ENCODE measurements around the gene DMC1. TPM values are rescaled to one million over a fixed set of nuclear protein-coding genes. Genes with fewer than 3 reads are reported as not detected.

Gene DMC1
- total and polyA plus RNA-seq, 8 donors = 1.6 to 5.8 (median 4.1) TPM

DNA sequence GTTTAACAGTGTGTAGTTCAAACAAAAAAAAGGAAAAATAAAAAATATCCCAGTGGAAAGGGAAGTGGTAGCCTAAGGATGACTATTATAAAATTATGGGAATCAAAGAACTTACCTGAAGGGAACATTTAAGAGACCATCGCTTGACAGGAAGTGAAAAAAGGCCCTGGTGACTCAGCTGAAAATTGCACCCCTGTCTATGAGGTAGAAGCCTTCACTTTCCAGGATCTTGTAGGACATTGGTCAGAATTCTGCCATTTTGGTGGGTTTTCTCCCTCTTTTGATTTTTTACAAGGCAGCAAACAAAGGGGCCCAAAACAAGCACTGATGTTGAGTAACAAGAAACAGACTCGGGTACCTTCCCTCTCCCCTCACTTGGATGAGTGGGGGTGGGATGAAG is 79.5 kb downstream of the DMC1 start:
- Histone ChIP-seq H3K4me1 (peaks cover 0 to 38% of the 10 kb centered on the region in 2 donors), H3K27ac (peak overlapping the region; percentile 21 to 27), H3K36me3 (peaks cover 5 to 100% of the 10 kb centered on the region in 2 donors), H3K9me3 (no peaks in the 10 kb centered on the region), H3K4me3 (no peak overlapping the region), H3K27me3 (no peaks in the 10 kb centered on the region)
- TF ChIP-seq, protein P1, sequence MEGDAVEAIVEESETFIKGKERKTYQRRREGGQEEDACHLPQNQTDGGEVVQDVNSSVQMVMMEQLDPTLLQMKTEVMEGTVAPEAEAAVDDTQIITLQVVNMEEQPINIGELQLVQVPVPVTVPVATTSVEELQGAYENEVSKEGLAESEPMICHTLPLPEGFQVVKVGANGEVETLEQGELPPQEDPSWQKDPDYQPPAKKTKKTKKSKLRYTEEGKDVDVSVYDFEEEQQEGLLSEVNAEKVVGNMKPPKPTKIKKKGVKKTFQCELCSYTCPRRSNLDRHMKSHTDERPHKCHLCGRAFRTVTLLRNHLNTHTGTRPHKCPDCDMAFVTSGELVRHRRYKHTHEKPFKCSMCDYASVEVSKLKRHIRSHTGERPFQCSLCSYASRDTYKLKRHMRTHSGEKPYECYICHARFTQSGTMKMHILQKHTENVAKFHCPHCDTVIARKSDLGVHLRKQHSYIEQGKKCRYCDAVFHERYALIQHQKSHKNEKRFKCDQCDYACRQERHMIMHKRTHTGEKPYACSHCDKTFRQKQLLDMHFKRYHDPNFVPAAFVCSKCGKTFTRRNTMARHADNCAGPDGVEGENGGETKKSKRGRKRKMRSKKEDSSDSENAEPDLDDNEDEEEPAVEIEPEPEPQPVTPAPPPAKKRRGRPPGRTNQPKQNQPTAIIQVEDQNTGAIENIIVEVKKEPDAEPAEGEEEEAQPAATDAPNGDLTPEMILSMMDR (IDR thresholded peaks at IDR 0.05) = no peak
- DNase-seq = no peak
- ATAC-seq = no peak
- intact Hi-C loops (cut with DNase I) = no loop called here

GRCh38 chr22:38489561-38490145 is 80.3 kb downstream of the DMC1 start:
- Histone ChIP-seq H3K4me3 (no peak overlapping the region), H3K36me3 (peaks cover 5 to 100% of the 10 kb centered on the region in 2 donors), H3K9me3 (no peaks in the 10 kb centered on the region), H3K27me3 (no peaks in the 10 kb centered on the region), H3K4me1 (peaks cover 0 to 36% of the 10 kb centered on the region in 2 donors), H3K27ac (no peak overlapping the region)
- ATAC-seq (peak; percentile 15), DNase-seq (no peak)
- intact Hi-C loops (cut with DNase I) = no loop called here
- TF ChIP-seq, protein P1 (IDR thresholded peaks at IDR 0.05) = no peak

DNA sequence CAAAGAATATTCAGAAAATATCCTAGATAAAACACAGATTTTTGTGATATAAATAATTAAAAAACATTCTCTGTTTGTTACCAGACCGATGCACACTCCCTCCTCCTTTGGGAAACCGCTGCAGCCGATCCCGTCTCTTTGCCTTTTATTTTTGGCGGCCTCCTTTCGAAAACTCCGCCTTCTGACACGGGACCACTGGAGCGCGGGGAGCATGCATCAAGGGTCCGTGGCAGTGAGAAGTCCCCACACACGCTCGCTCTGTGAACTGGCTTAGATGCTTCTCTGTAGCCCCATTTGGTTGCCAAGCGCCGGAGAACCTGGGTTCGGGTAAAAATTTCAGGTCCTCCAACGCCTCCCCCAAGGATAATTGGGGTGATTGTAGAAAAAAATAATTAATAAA is 80.8 kb downstream of the DMC1 start:
- TF ChIP-seq, protein P1 (IDR thresholded peaks at IDR 0.05) = no peak
- peaks cover 5 to 100% of the 10 kb centered on the region in 2 donors for H3K36me3 ChIP-seq
- intact Hi-C loops (cut with DNase I) = no loop called here
- H3K4me1 ChIP-seq = peaks cover 0 to 31% of the 10 kb centered on the region in 2 donors
- H3K27me3 ChIP-seq = no peaks in the 10 kb centered on the region
- no peak overlapping the region for H3K27ac ChIP-seq
- H3K9me3 ChIP-seq = no peaks in the 10 kb centered on the region
- DNase-seq = no peak
- ATAC-seq = no peak
- H3K4me3 ChIP-seq = no peak overlapping the region

- Histone ChIP-seq H3K27ac (no peak overlapping the region), H3K9me3 (no peaks in the 10 kb centered on the region), H3K27me3 (no peaks in the 10 kb centered on the region), H3K4me3 (no peak overlapping the region), H3K4me1 (peaks cover 0 to 28% of the 10 kb centered on the region in 2 donors), H3K36me3 (peaks cover under 1 to 100% of the 10 kb centered on the region in 2 donors)
- TF ChIP-seq, protein P1 (IDR thresholded peaks at IDR 0.05) = no peak
- no peak for DNase-seq
- ATAC-seq = no peak
- intact Hi-C loops (cut with DNase I) = no loop called here
These were observed 82.0 kb downstream of the DMC1 start for GRCh38 chr22:38487946-38488345.

- Histone ChIP-seq H3K27me3 (no peaks in the 10 kb centered on the region), H3K27ac (no peak overlapping the region)
These were observed 84.2 kb downstream of the DMC1 start for GRCh38 chr22:38485783-38486182.

More at GRCh38 chr22:38485783-38486182, 84.2 kb downstream of the DMC1 start:
- peaks cover 0 to 11% of the 10 kb centered on the region in 2 donors for H3K4me1 ChIP-seq
- intact Hi-C loops (cut with DNase I) = no loop called here
- TF ChIP-seq, protein P1 (IDR thresholded peaks at IDR 0.05) = no peak
- no peak for DNase-seq
- no peaks in the 10 kb centered on the region for H3K9me3 ChIP-seq
- H3K4me3 ChIP-seq = no peak overlapping the region
- ATAC-seq = peak; percentile 83
- H3K36me3 ChIP-seq = peaks cover 0 to 100% of the 10 kb centered on the region in 2 donors
